HUES64 (cell line): ENCODE data around the gene PLD2.

Experiments used
- H3K27ac ChIP-seq: 2 replicates; pipeline ENCODE4 v1.7.0; 2013; ENCODE audit warnings: low read depth, low read length, inconsistent platforms
- H3K27me3 ChIP-seq: 2 replicates; pipeline ENCODE4 v1.6.1; 2013; ENCODE audit warnings: mild to moderate bottlenecking, low read length; ENCODE audit not compliant: insufficient read depth
- H3K36me3 ChIP-seq: 2 replicates; pipeline ENCODE4 v1.6.1; 2013; ENCODE audit warnings: mild to moderate bottlenecking, low read length; ENCODE audit not compliant: insufficient read depth
- H3K4me1 ChIP-seq: 2 replicates; pipeline ENCODE4 v1.6.1; 2013; ENCODE audit warnings: mild to moderate bottlenecking, low read length, moderate library complexity; ENCODE audit not compliant: insufficient read depth
- H3K4me3 ChIP-seq: 2 replicates; pipeline ENCODE4 v1.5.1; 2013; ENCODE audit warnings: mild to moderate bottlenecking, low read length, moderate library complexity
- H3K9ac ChIP-seq: 2 replicates; pipeline ENCODE4 v1.6.1; 2013; ENCODE audit warnings: mild to moderate bottlenecking, low read depth, low read length
- H3K9me3 ChIP-seq: 2 replicates; pipeline ENCODE4 v1.6.1; 2013; ENCODE audit warnings: low read depth, low read length; ENCODE audit not compliant: insufficient read depth
- WGBS: fragments of 150-250, 120-280 bp; methylation state at CpG from one replicate; pipeline ENCODE4 v1.1.7; 2013; ENCODE audit warnings: missing lambda C conversion rate; 5-methylcytosine and 5-hydroxymethylcytosine counted together

The PLD2 gene

DNA sequence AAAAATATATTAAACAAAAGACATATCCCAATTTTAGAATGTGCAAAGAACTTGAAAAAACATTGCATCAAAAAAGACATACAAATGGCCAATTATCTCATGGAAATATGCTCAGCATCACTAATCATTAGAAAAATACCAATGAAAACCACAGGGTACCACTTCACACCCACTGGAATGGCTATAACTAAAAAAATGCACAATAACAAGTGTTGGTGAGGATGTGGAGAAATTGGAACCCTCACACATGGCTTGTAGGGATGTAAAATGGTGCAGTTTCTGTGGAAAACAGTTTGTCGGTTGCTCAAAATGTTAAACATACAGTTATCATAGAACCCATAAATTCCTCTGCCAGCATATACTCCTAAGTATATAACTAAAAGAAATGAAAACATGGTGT lies 11.8 kb upstream of the PLD2 start:
- Histone ChIP-seq H3K4me1 (no peaks in the 10 kb centered on the region), H3K4me3 (no peak overlapping the region), H3K27me3 (peaks cover 25% of the 10 kb centered on the region), H3K27ac (no peak overlapping the region), H3K36me3 (peaks cover 22% of the 10 kb centered on the region), H3K9me3 (no peaks in the 10 kb centered on the region), H3K9ac (no peak overlapping the region)
- WGBS, result no CpG with 5 or more reads among the region's 1 CpG

GRCh38 chr17:4796552-4796920 lies 10.4 kb upstream of the PLD2 start:
- Histone ChIP-seq H3K4me1 (no peaks in the 10 kb centered on the region), H3K27ac (peak overlapping the region; percentile 72), H3K9me3 (no peaks in the 10 kb centered on the region), H3K27me3 (peaks cover 11% of the 10 kb centered on the region; the same call in 1 of the 2 replicates), H3K36me3 (peaks cover 22% of the 10 kb centered on the region), H3K4me3 (peak overlapping the region; percentile 89), H3K9ac (peak overlapping the region; percentile 91)
- WGBS, result 2% methylated on average over 7 of the region's 7 CpGs

- Histone ChIP-seq H3K27me3 (no peaks in the 10 kb centered on the region), H3K4me3 (no peak overlapping the region), H3K36me3 (peaks cover 22% of the 10 kb centered on the region), H3K9ac (no peak overlapping the region), H3K27ac (no peak overlapping the region), H3K4me1 (no peaks in the 10 kb centered on the region), H3K9me3 (no peaks in the 10 kb centered on the region)
- WGBS, result 69% methylated on average over 10 of the region's 10 CpGs
These were observed 6.3 kb upstream of the PLD2 start for GRCh38 chr17:4800462-4801196.

- H3K9ac ChIP-seq, result no peak within 1 kb of the TSS
- 87% methylated on average over 8 of the region's 9 CpGs for WGBS
- H3K36me3 ChIP-seq, result peaks cover 19% of the 10 kb centered on the region
- no peaks in the 10 kb centered on the region for H3K27me3 ChIP-seq
- H3K27ac ChIP-seq, result no peak within 1 kb of the TSS
- H3K9me3 ChIP-seq, result no peaks in the 10 kb centered on the region
- no peak within 1 kb of the TSS for H3K4me3 ChIP-seq
- H3K4me1 ChIP-seq, result peaks cover 5% of the 10 kb centered on the region; the same call in 1 of the 2 replicates
These were observed 4.7 kb upstream of the PLD2 start, which contains the start of gene C17orf114 for GRCh38 chr17:4802228-4802627. Gene C17orf114 (minus strand): TSS chr17:4802328.

DNA sequence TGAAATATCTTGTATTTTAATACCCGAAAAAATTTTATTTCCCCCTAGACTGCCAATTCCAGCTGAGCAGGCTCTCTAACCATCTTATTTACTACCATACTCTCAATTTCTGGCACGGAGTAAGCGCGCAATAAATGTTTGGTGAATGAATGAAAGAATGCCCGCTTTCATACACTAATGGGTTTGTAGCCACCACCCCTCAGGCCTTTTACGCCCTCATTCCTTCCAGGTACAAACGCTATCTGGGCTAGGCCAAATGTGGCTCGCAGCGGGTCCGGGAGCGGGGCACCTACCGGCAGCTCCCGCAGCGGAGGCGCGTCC lies 536 bp upstream of the PLD2 start:
- no peak overlapping the region; the same call in 1 of the 2 replicates for H3K27ac ChIP-seq

DNA sequence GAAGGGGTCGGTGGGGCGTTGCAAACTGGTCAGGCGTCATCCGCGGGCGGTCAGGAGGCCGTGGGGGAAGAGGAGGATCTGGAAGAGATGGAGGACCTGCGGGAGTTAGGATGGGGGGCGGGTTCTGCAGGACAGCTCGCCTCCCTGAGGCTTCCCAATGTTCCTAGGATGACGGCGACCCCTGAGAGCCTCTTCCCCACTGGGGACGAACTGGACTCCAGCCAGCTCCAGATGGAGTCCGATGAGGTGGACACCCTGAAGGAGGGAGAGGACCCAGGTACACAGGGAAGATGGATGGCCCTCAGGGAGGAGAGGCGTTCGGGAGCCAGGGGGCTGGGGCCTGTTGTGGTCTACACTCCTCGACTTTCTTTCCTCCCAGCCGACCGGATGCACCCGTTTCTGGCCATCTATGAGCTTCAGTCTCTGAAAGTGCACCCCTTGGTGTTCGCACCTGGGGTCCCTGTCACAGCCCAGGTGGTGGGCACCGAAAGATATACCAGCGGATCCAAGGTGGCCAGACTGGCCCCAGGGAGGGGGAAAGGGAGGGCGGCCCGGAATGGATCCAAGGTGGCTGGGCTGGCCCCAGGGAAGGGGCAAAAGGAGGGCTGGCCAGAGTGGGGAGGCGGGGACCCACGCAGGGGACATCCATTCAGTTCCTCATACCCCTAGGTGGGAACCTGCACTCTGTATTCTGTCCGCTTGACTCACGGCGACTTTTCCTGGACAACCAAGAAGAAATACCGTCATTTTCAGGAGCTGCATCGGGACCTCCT lies 839 bp downstream of the PLD2 start:
- Histone ChIP-seq H3K27ac (no peak overlapping the region), H3K4me1 (peaks cover 12% of the 10 kb centered on the region; the same call in 1 of the 2 replicates), H3K9me3 (no peaks in the 10 kb centered on the region), H3K36me3 (peaks cover 27% of the 10 kb centered on the region), H3K4me3 (peak overlapping the region; percentile 75), H3K27me3 (no peaks in the 10 kb centered on the region), H3K9ac (peak overlapping the region; percentile 70)
- WGBS, result 42% methylated on average over 32 of the region's 32 CpGs

More for the DNA sequence above, 536 bp upstream of the PLD2 start:
- H3K9ac ChIP-seq, result peak overlapping the region; percentile 88
- peaks cover 23% of the 10 kb centered on the region for H3K36me3 ChIP-seq
- peaks cover 12% of the 10 kb centered on the region; the same call in 1 of the 2 replicates for H3K4me1 ChIP-seq
- WGBS, result 3% methylated on average over 15 of the region's 16 CpGs
- H3K27me3 ChIP-seq, result no peaks in the 10 kb centered on the region
- H3K4me3 ChIP-seq, result peak overlapping the region; percentile 75
- H3K9me3 ChIP-seq, result no peaks in the 10 kb centered on the region

DNA sequence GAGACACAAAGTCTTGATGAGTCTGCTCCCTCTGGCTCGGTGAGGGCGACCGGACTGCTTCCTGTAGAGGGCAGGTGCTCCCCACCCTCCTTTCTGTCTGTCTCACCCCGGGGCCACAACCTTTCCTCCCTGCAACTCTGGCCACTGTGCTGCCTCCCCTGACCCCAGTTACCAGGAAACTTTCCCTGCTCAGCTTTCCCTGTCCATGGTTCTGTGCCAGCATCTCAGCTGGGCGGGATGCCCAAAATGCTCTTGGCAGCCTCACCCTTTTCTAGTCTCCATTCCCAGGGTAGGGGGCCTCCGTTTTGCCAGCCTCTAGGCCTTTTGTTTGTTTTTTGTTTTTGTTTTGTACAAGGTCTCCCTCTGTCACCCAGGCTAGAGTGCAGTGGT lies 1.4 kb downstream of the PLD2 start:
- peak overlapping the region; percentile 75 for H3K4me3 ChIP-seq
- H3K27me3 ChIP-seq, result no peaks in the 10 kb centered on the region
- peak overlapping the region; percentile 26; the same call in 1 of the 2 replicates for H3K9ac ChIP-seq
- peaks cover 30% of the 10 kb centered on the region for H3K36me3 ChIP-seq
- H3K27ac ChIP-seq, result no peak overlapping the region
- 87% methylated on average over 6 of the region's 6 CpGs for WGBS
- H3K9me3 ChIP-seq, result no peaks in the 10 kb centered on the region
- H3K4me1 ChIP-seq, result peaks cover 12% of the 10 kb centered on the region; the same call in 1 of the 2 replicates

GRCh38 chr17:4810696-4811290 lies 3.8 kb downstream of the PLD2 start:
- Histone ChIP-seq H3K4me1 (peaks cover 12% of the 10 kb centered on the region; the same call in 1 of the 2 replicates), H3K27me3 (no peaks in the 10 kb centered on the region), H3K36me3 (peaks cover 38% of the 10 kb centered on the region), H3K4me3 (no peak overlapping the region), H3K27ac (no peak overlapping the region), H3K9me3 (no peaks in the 10 kb centered on the region), H3K9ac (no peak overlapping the region)
- 96% methylated on average over 13 of the region's 13 CpGs for WGBS

- 95% methylated on average over 12 of the region's 12 CpGs for whole genome bisulfite sequencing
- no peak overlapping the region for H3K4me3 ChIP-seq
These were observed 4.5 kb downstream of the PLD2 start for GRCh38 chr17:4811471-4811870.

DNA sequence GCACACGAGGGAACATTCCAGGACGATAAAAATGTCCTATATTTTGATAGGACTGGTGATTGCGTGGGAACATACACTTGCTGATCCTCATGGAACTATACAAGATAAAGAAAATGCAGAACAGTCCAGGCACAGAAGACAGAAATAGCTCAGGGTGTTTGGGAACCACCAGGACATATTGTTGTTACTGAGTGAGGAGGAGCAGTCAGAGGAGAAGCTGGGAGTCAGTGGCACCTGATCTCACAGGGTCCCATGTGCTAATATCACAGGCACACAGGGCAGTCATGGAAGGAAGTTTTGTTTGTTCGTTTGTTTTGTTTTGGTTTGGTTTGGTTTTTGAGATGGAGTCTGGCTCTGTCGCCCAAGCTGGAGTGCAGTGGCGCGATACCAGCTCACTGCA lies 5.7 kb downstream of the PLD2 start:
- 94% methylated on average over 7 of the region's 7 CpGs for WGBS
- no peaks in the 10 kb centered on the region for H3K9me3 ChIP-seq
- H3K27ac ChIP-seq, result no peak overlapping the region
- no peaks in the 10 kb centered on the region for H3K27me3 ChIP-seq
- no peak overlapping the region for H3K4me3 ChIP-seq
- peaks cover 6% of the 10 kb centered on the region; the same call in 1 of the 2 replicates for H3K4me1 ChIP-seq
- H3K36me3 ChIP-seq, result peaks cover 55% of the 10 kb centered on the region
- no peak overlapping the region for H3K9ac ChIP-seq

More at GRCh38 chr17:4811471-4811870, 4.5 kb downstream of the PLD2 start:
- peaks cover 44% of the 10 kb centered on the region for H3K36me3 ChIP-seq
- H3K4me1 ChIP-seq, result peaks cover 7% of the 10 kb centered on the region; the same call in 1 of the 2 replicates
- H3K9ac ChIP-seq, result no peak overlapping the region
- no peak overlapping the region for H3K27ac ChIP-seq
- H3K9me3 ChIP-seq, result no peaks in the 10 kb centered on the region
- H3K27me3 ChIP-seq, result no peaks in the 10 kb centered on the region
